CD1c-positive myeloid dendritic cell (primary cell): ENCODE results near the gene CUX1.

ENCODE experiments used
- DNase-seq: peaks from one replicate; pipeline ENCODE4 v3.0.0-alpha.2; 2016; ENCODE audit errors: extremely low spot score

The CUX1 gene

GRCh38 chr7:101978683-101979082, 161.3 kb downstream of the CUX1 start:
- no peak for DNase-seq

DNA sequence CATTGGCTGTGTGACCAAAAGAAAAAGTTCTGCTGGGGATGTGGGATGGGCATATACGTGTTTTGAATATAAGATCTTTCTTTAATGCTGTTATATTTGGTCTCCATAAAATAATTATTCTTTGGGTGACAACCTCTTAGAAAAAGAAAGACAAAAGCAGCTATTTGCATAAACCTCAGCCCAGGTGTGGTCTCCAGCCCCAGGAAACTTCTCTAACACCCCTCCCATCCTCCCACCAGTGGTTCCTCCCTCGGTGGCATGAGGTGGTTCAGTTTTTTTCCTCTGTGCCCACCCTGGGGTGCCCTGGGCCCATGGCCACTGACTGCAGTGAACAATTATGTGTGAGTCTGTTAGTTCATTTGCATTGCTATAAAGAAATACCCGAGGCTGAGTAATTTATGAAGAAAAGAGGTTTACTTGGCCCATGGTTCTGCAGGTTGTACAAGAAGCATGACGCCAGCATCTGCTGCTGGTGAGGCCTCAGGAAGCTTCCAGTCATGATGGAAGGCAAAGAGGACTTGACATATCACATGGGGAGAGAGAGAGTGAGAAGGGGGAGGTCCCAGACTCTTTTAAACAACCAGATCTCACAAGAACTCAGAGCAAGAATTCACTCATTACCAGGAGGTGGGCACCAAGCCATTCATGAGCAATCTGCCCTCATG, 165.9 kb downstream of the CUX1 start:
- no peak for DNase-seq

- DNase-seq = no peak
Measured at GRCh38 chr7:101984133-101984879, 166.9 kb downstream of the CUX1 start.

- DNase-seq = no peak
Measured at GRCh38 chr7:101985057-101985902, 167.9 kb downstream of the CUX1 start.

DNA sequence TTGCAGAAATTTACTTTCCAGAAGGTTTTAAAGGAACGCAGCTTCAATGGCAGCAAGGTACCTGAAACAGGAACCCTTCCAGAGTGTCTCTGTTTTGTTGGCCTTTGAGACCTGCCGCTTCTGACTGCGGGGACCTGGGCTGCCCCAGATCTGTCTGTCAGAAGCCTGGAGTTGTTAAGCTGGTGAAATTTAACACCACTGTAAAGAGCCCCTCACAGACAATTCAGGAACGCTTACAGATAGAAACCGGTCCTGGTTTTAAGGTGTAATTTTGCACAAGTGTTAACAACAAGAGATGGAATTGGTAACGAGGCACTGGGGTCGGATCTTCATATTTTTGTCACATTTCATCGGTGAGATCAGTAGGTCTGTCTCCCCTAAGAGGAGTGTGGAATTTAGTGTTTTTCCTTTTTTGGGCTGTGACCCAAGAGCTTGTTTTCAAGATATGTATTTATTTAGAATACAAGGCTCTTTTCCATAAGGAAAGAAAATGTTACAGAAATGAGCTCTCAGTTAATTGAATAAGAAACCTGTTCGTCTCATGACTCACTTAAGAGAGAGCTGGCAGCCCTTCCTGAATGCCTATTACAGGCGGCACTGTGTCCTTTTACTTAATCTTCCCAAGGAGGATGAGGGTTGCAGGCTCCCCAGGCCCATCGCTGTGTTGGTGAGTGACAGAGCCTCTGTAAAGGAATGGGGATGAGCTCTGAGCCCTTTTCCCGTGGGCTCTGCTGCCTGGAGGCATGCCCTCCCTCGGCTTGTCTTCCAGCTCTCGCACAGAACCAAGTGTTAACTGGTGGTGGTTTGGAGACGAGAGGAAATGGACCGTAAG, 168.7 kb downstream of the CUX1 start:
- DNase-seq = no peak

- DNase-seq = no peak
Measured at GRCh38 chr7:101987494-101987893, 170.1 kb downstream of the CUX1 start.

- peak; percentile 9 for DNase-seq
Measured at GRCh38 chr7:101988060-101988459, 170.6 kb downstream of the CUX1 start.

DNA sequence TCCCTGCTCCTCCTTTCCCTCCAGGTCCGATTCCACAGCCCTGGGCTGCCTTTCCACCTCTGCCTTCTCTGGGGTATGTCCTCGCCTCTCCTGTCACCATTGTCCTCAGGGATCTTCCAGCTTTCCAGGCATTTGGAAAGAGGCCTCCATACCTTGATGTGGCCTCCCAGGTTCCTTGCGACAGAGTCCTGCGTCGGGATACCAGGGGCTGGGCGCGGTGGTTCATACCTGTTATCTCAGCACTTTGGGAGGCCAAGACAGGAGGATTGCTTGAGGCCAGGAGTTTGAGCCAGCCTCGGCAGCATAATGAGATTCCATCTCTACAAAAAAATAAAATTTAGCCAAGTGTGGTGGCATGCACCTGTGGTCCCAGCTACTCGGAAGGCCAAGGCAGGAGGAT, 171.1 kb downstream of the CUX1 start:
- DNase-seq = no peak

- no peak for DNase-seq
Measured at GRCh38 chr7:101989101-101989500, 171.7 kb downstream of the CUX1 start.

DNA sequence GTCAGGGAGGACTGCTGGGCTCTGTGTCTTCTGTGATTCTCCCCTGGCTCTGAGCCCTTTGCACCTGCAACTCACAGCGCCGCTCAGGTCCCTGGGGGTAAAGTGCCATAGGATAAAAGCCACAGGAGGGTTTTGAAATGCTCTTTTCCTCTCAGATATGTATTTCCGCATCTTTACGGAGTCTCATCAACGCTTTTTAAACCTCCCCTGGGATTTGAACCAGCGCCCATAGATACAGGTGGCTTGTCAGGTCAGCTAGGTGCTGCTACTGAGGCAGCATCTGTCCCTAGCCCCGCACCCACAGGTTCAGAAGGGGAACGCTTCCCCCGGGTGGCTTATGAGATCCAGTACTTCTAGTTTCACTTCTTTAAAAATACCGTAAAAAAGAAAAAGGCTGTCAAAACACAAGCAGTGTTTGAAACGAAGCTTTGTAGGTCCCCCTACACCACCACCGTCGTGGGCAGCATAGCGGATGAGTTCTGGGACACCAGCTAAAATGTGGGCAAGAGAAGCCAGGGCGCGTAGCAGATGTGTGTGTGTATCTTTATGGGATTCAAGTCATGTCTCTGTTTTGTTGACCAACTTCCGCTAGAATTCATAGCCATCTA, 173.5 kb downstream of the CUX1 start:
- DNase-seq = peak; percentile 76

GRCh38 chr7:101991860-101992259, 174.4 kb downstream of the CUX1 start:
- no peak for DNase-seq

DNA sequence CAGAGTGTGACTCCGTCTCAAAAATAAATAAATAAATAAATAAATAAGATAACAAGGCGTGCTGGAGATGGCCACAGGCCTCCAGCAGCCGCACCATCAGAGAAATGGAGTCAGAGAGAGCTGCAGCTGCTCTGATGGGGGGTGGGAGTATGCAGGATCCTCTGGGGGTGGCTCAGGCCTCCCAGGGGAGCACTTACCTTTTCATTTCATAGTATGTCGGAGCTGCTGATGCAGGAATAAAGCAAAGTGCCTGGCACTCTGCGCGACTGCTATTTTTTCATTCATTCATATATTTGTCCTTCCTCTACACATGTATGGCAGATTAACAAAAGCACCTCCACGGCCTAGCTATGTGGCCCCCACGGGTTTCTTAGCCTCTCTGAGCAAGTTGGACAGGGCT, 175.9 kb downstream of the CUX1 start:
- DNase-seq = no peak

DNA sequence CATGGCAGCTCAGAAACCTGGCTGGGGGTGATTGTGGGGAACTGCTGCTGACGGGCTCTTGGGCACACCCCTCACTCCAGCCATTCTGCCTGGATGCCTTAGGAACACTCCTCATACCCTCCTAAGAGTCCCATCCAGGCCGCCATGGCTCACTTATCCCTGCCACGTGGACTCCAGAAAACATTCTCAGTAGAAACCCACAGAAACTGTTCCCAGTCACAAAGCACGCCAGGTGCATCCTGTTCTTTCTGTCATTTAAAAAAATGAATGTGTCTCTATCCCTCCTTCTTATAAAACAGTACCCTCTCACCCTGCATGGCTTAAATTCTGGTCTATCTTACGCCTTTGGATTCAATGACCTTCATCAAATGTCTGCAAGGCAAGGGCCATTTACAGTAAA, 177.7 kb downstream of the CUX1 start:
- no peak for DNase-seq

GRCh38 chr7:101996131-101996691, 178.8 kb downstream of the CUX1 start:
- DNase-seq = no peak

DNA sequence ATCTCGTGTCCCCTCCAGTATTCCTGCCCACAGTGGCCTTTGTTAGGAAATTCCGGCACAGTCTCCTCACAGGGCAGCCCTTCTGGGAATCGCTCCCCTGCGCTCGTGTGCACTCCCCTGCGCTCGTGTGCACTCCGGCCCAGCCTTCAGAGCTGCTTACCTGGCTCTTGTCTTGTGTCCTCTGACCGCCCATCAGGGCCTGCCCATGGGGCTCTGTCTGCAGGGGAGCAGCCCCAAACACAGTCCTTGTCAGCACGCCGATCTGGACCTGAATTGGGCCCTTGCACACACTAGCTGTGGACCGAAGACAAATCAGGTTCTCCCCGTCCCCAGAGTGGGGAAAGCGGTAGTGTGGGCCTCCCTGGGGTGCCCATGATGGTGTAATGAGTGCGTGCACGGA, 179.4 kb downstream of the CUX1 start:
- DNase-seq = no peak

DNA sequence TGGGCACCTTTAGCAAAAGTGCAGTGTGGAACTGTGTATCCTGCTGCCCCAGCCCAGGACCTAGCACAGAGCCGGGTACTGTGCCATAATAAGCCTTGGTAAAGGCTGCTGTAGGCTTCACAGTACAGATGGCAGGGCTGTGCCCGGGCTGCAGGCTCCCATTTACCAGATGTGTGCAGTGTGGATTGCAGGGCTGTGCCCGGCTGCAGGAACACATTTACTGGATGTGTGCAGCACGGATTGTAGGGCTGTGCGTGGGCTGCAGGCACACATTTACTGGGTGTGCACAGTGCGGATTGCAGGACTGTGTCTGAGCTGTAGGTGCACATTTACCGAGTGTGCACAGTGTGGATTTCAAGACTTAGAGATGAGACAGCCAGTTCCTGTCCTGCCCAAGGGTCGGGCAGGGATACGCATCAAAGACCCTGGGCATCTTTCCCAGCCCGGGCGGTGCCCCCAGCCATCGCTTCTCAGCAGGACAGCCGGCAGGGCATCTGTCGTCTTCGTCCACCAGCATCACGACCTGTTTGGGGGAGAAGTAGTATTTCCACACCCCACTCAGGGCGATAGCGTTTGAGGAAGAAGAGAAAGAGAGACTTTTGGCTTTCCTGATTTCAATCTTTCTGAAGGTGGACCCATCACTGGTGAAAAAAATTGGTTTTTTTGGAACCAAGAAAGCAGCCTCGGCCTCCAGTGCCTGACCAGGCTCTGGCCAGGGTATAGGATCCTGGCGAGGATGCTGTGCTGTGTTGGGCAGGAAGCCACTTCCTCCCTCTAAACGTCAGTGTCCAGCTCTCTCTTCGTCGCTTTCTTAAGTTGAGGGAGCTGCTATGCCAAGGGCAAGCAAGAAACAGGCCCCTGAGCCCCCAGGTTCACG, 180.8 kb downstream of the CUX1 start:
- DNase-seq = no peak

DNA sequence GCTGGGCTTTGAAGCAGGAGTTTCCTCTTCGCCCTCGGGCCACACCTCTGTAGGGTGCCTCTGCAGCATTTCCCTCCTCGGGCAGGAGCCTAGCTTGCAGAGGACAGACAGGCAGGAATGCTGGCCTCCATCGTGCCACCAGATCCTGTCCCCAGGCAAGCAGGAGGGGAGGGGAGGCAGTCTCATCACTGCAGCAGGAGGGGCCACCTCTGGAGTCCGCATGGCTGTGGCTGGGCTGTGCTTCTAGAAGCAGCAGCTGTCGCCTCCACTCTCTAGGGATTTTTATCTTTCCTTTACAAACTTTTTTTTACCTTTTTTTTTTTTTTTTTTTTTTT, 181.4 kb downstream of the CUX1 start:
- DNase-seq = no peak

GRCh38 chr7:101999393-101999792, 182.0 kb downstream of the CUX1 start:
- no peak for DNase-seq

- no peak for DNase-seq
Measured at GRCh38 chr7:102000123-102000522, 182.7 kb downstream of the CUX1 start.

- DNase-seq = no peak
Measured at GRCh38 chr7:102004229-102004628, 186.8 kb downstream of the CUX1 start.
